GM12874 (cell line): ENCODE measurements around the gene EN1.

Experiments
- CTCF ChIP-seq: IDR thresholded peaks from 2 replicates; pipeline ENCODE4 v1.5.1; 2011; ENCODE audit warnings: low read depth, mild to moderate bottlenecking, control low read depth, low read length, moderate library complexity; ENCODE audit not compliant: insufficient read depth

EN1 gene

DNA sequence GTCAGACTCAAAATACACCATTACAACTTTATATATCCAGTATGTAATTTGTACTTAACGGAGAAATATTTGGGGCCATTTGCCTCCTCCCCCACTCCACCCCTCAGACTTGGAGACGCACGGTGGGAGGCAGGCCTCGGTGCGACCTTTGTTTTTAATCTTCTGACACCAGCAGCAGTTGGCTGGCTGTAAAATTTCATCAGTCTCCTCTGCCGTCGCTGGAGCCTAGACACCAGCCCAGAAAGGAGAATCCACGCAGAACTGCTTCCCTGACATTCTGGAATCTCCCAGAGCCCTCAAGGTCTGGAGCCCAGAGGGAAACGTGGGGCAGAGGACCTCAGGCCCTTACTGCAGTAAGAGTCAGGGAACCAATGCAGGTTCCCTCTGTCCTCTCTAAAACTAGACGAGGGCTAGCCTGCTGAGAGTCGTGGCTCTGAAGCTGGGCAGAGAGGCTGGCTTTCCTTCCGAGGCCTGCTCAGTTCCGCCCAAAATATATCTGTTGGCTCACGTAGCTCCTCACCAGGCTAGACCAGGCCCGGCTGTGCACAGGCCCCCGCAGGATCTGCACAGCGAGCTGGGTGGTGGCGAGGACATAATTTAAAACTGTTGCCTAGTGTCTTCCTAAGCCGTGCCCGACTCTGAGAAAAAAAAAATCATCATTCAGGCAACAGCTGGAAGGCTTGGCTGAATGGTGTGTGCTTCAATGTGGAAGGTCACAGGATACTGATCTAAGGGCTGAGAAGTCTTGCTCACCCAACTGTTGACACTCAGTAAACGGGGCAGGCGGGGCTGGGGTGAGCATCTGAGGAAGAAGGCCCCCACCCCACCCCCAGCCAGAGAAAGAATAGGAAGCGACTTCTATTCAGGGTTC lies 40.4 kb downstream of the EN1 start:
- no peak for TF ChIP-seq CTCF

DNA sequence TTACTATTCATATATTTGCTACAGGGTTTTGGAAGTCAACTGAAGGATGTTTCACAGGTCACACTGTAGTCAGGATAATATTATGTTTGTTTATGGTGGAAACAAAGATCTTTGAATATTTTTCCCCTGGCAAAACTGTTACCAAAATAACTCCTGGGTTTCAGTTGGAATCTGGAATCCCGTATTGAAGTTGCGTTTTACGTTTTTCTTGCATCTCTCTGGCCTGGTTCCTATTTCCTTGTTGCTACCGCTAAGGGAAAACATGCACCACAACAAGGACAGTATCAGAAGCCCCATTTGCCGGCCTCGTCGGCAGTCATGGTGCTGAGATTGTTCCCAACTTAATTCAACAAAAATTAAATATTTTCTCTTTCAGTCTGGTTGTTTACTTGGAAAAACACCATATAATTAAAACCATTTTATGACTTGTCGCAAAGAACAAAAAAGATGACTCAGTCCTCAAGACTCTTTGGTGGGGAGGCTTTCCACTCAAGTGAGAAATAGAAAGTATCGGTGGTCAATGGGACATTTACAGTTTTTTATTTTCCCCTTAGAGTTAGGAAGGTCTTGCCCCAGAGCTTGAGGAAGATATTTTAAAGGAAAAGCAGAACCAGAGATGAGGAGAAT lies 42.3 kb downstream of the EN1 start:
- no peak for TF ChIP-seq CTCF

DNA sequence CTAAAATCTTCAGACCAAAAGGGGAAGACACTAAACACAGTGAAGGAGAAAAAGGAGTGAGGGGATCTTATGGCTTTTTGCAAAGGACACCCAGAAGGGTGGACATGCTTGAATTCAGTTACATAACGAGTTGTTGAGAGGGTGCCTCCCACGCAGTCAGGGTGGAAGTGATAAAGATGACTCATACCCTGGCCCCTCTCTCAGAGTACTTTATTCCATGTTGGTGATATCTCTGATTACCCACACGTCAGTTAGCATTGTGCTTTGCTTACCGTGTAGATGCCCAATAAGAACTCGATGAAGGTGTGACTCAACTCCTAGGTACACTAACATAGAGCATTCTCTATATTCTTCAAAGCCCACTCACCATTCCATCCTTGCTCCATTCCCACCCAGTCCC lies 44.4 kb downstream of the EN1 start:
- TF ChIP-seq CTCF, result no peak

- TF ChIP-seq CTCF, result no peak
Observed at GRCh38 chr2:118801151-118801550, 46.3 kb downstream of the EN1 start.

- no peak for TF ChIP-seq CTCF
Observed at GRCh38 chr2:118800736-118801135, 46.7 kb downstream of the EN1 start.

DNA sequence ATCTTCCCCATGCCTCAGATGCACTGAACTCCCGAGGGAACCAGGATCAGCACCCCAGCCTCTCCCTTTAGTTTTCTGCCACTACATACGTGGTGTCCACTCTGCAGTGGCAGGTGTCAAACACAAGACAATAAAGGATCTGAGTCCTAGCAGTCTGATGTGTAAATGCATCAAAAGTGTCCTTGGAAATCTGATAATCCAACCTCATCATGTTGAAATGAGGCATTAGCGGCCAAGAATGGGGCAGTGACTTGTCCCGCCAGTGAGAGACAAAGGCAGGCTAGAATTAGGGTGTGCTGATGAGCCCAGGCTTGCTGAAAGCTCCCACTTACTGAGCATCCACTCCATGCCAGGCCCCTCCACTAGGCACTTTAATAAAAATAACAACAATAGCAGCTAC lies 52.9 kb downstream of the EN1 start:
- TF ChIP-seq CTCF, result no peak
